HL-60 (cell line): ENCODE results near the gene SNORC.

Experiments
- DNase-seq, 2 experiments: peaks; one replicate each; pipeline ENCODE4 v3.0.0-alpha.2; 2010 to 2020; ENCODE audit warnings: low read depth in 1 of 2, low spot score in 1 of 2
- H3K27ac ChIP-seq: fragments of 250-450 bp; sonication (Bioruptor Pico); replicated peaks from 2 replicates; pipeline ENCODE4 v1.5.1; 2020; ENCODE audit warnings: mild to moderate bottlenecking, moderate library complexity
- H3K27me3 ChIP-seq: fragments of 250-450 bp; sonication (Bioruptor Pico); 2 replicates; pipeline ENCODE4 v1.5.1; 2021; ENCODE audit warnings: mild to moderate bottlenecking, moderate library complexity; ENCODE audit not compliant: insufficient read depth, poor library complexity, severe bottlenecking
- H3K4me3 ChIP-seq: replicated peaks from 2 replicates; pipeline ENCODE4 v1.5.1; 2011; ENCODE audit warnings: mild to moderate bottlenecking, control low read depth, low read length; ENCODE audit not compliant: insufficient read depth
- CTCF ChIP-seq: IDR thresholded peaks from one replicate; pipeline ENCODE4 v1.5.1; 2011; ENCODE audit warnings: low read length, control low read depth, inconsistent platforms; ENCODE audit not compliant: insufficient read depth
- GABPA ChIP-seq: IDR thresholded peaks from 2 replicates; pipeline ENCODE4 v1.6.1; 2012; ENCODE audit warnings: low read depth
- POLR2AphosphoS5 ChIP-seq: IDR thresholded peaks from 2 replicates; pipeline ENCODE4 v1.6.1; 2012; ENCODE audit warnings: low read depth
- SPI1 ChIP-seq: IDR thresholded peaks from 2 replicates; pipeline ENCODE4 v1.6.1; 2012; ENCODE audit warnings: low read depth, mild to moderate bottlenecking, borderline replicate concordance
- TF ChIP-seq, protein P1 (sequence below): IDR thresholded peaks from 2 replicates; pipeline ENCODE4 v1.6.1; 2012; ENCODE audit warnings: low read depth; ENCODE audit not compliant: insufficient replicate concordance

Gene SNORC

DNA sequence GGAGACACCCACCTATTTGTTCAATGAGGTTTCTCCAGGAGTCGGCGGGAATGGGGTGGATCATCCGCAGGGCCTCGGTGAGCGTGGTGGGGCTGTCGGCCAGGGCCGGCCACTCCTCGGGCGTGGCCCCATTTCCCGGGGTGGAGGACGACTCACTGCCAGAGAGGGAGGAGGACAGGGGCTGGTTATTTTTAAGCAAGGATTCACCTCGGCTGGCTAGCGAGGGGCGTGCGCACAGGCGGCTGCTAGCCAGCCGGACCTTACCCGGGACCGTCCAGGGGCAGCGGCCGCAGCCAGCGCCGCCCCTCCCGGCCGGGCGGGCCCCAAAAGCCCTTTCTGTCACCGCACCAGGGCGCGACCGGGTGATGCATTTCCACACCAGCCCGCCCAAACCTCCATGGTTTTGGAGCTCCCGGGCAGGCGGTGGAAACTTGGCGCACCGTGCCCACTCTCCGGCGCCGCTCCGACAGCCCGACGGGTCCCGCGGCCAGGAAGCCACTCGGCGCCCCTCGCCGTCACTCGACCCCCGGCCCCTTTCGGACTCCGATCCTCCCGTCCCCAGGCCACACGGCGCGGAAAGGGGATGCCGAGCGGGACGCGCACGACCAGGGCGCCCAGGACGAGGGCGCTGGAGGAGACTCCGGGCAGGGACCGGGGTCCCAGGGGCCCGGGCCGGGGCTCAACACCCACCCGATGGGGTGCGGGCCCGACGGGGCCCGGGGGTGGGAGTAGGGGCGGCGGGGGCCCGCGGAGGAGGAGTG lies 57.1 kb downstream of the SNORC start:
- TF ChIP-seq GABPA = no peak
- TF ChIP-seq, protein P1, sequence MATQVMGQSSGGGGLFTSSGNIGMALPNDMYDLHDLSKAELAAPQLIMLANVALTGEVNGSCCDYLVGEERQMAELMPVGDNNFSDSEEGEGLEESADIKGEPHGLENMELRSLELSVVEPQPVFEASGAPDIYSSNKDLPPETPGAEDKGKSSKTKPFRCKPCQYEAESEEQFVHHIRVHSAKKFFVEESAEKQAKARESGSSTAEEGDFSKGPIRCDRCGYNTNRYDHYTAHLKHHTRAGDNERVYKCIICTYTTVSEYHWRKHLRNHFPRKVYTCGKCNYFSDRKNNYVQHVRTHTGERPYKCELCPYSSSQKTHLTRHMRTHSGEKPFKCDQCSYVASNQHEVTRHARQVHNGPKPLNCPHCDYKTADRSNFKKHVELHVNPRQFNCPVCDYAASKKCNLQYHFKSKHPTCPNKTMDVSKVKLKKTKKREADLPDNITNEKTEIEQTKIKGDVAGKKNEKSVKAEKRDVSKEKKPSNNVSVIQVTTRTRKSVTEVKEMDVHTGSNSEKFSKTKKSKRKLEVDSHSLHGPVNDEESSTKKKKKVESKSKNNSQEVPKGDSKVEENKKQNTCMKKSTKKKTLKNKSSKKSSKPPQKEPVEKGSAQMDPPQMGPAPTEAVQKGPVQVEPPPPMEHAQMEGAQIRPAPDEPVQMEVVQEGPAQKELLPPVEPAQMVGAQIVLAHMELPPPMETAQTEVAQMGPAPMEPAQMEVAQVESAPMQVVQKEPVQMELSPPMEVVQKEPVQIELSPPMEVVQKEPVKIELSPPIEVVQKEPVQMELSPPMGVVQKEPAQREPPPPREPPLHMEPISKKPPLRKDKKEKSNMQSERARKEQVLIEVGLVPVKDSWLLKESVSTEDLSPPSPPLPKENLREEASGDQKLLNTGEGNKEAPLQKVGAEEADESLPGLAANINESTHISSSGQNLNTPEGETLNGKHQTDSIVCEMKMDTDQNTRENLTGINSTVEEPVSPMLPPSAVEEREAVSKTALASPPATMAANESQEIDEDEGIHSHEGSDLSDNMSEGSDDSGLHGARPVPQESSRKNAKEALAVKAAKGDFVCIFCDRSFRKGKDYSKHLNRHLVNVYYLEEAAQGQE = no peak
- no peak for TF ChIP-seq SPI1
- TF ChIP-seq CTCF = no peak
- TF ChIP-seq POLR2AphosphoS5 = no peak
- Histone ChIP-seq H3K27ac (no peak overlapping the region), H3K4me3 (no peak overlapping the region), H3K27me3 (peaks cover 33% of the 10 kb centered on the region)
- no peak for DNase-seq

GRCh38 chr2:232927793-232928550 lies 57.9 kb downstream of the SNORC start:
- TF ChIP-seq GABPA (no peak), CTCF (no peak), POLR2AphosphoS5 (no peak), SPI1 (no peak)
- TF ChIP-seq, protein P1 = no peak
- Histone ChIP-seq H3K4me3 (no peak overlapping the region), H3K27me3 (peaks cover 33% of the 10 kb centered on the region), H3K27ac (no peak overlapping the region)
- no peak for DNase-seq
